ENCODE data around the gene MYCL. TPM values are rescaled to one million over a fixed set of nuclear protein-coding genes. Genes with fewer than 3 reads are reported as not detected.

MYCL gene
- total and polyA plus RNA-seq, 2 of the 13 experiments (the other 11 are each of a cell fraction or from before 2014, with no cell fraction given) = 0.31 to 1.7 TPM

GRCh38 chr1:39901714-39902459 is at the start of gene MYCL (continued):
- TF ChIP-seq BRCA1 (CRISPR knock-in tag; IDR thresholded peaks at IDR 0.05) (no peak), ZNF784 (CRISPR knock-in tag; IDR thresholded peaks at IDR 0.05; ENCODE audit: borderline replicate concordance) (no peak), ZNF510 (CRISPR knock-in tag; IDR thresholded peaks at IDR 0.05; ENCODE audit: low read depth) (no peak), HCFC1 (IDR thresholded peaks at IDR 0.05; ENCODE audit: low read depth, low read length) (no peak), TMF1 (CRISPR knock-in tag; IDR thresholded peaks at IDR 0.05; ENCODE audit: low read depth) (no peak; the same call in 1 of the 2 replicates), KLF15 (CRISPR knock-in tag; IDR thresholded peaks at IDR 0.05; ENCODE audit: borderline replicate concordance) (0 out of 2 replicates have a peak, but pooled peaks have one; percentile 40), ZNF530 (CRISPR knock-in tag; IDR thresholded peaks at IDR 0.05; ENCODE audit: low read depth) (no peak), ZZZ3 (CRISPR knock-in tag; IDR thresholded peaks at IDR 0.05; ENCODE audit: borderline replicate concordance) (no peak), GLI4 (CRISPR knock-in tag; IDR thresholded peaks at IDR 0.05; ENCODE audit: borderline replicate concordance) (no peak), ZNF781 (CRISPR knock-in tag; IDR thresholded peaks at IDR 0.05; ENCODE audit: borderline replicate concordance, not compliant biosample characterization) (no peak), ZKSCAN8 (CRISPR knock-in tag; IDR thresholded peaks at IDR 0.05; ENCODE audit: borderline replicate concordance) (no peak), PHF20 (CRISPR knock-in tag; IDR thresholded peaks at IDR 0.05) (no peak), HOXA9 (CRISPR knock-in tag; IDR thresholded peaks at IDR 0.05; ENCODE audit: borderline replicate concordance) (no peak), MIER2 (CRISPR knock-in tag; IDR thresholded peaks at IDR 0.05) (no peak), GATAD2A (CRISPR knock-in tag; IDR thresholded peaks at IDR 0.05) (peak; percentile 76), TFDP2 (CRISPR knock-in tag; IDR thresholded peaks at IDR 0.05) (0 out of 2 replicates have a peak, but pooled peaks have one; percentile 21), SALL2 (CRISPR knock-in tag; IDR thresholded peaks at IDR 0.05) (peak; percentile 50; the same call in 1 of the 2 replicates), KAT7 (CRISPR knock-in tag; IDR thresholded peaks at IDR 0.05; ENCODE audit: borderline replicate concordance) (peak; percentile 53; the same call in 1 of the 2 replicates), SOX6 (IDR thresholded peaks at IDR 0.05) (no peak), SOX6 (CRISPR knock-in tag; IDR thresholded peaks at IDR 0.05) (peak; percentile 57), SP140L (CRISPR knock-in tag; IDR thresholded peaks at IDR 0.05; ENCODE audit: borderline replicate concordance) (no peak), UBTF (CRISPR knock-in tag; IDR thresholded peaks at IDR 0.05) (peak; percentile 72), SMC3 (IDR thresholded peaks at IDR 0.05; ENCODE audit: low read length) (no peak; the same call in 1 of the 2 replicates), MED1 (CRISPR knock-in tag; IDR thresholded peaks at IDR 0.05) (peak; percentile 57)
- TF ChIP-seq, protein P1, sequence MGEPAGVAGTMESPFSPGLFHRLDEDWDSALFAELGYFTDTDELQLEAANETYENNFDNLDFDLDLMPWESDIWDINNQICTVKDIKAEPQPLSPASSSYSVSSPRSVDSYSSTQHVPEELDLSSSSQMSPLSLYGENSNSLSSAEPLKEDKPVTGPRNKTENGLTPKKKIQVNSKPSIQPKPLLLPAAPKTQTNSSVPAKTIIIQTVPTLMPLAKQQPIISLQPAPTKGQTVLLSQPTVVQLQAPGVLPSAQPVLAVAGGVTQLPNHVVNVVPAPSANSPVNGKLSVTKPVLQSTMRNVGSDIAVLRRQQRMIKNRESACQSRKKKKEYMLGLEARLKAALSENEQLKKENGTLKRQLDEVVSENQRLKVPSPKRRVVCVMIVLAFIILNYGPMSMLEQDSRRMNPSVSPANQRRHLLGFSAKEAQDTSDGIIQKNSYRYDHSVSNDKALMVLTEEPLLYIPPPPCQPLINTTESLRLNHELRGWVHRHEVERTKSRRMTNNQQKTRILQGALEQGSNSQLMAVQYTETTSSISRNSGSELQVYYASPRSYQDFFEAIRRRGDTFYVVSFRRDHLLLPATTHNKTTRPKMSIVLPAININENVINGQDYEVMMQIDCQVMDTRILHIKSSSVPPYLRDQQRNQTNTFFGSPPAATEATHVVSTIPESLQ (CRISPR knock-in tag; conservative IDR thresholded peaks at IDR 0.05) = no peak
